HG03039 (cell line): ENCODE measurements around the gene TINAGL1.

Source experiments
- ATAC-seq: cut with Tn5 transposase; IDR thresholded peaks from one replicate; pipeline ENCODE4 v1.9.1; 2021; ENCODE audit warnings: mild to moderate bottlenecking, moderate library complexity; ENCODE audit not compliant: unreplicated experiment

TINAGL1 gene, protein sequence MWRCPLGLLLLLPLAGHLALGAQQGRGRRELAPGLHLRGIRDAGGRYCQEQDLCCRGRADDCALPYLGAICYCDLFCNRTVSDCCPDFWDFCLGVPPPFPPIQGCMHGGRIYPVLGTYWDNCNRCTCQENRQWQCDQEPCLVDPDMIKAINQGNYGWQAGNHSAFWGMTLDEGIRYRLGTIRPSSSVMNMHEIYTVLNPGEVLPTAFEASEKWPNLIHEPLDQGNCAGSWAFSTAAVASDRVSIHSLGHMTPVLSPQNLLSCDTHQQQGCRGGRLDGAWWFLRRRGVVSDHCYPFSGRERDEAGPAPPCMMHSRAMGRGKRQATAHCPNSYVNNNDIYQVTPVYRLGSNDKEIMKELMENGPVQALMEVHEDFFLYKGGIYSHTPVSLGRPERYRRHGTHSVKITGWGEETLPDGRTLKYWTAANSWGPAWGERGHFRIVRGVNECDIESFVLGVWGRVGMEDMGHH

GRCh38 chr1:31576201-31576669, at the start of gene TINAGL1:
TINAGL1 (plus strand) TSS chr1:31576515; CDS start chr1:31577149, 634 bp downstream.
- no peak for ATAC-seq

GRCh38 chr1:31529999-31530684, 46.2 kb upstream of the TINAGL1 start:
- no peak for ATAC-seq

GRCh38 chr1:31531177-31531999, 44.9 kb upstream of the TINAGL1 start:
- ATAC-seq, result no peak

DNA sequence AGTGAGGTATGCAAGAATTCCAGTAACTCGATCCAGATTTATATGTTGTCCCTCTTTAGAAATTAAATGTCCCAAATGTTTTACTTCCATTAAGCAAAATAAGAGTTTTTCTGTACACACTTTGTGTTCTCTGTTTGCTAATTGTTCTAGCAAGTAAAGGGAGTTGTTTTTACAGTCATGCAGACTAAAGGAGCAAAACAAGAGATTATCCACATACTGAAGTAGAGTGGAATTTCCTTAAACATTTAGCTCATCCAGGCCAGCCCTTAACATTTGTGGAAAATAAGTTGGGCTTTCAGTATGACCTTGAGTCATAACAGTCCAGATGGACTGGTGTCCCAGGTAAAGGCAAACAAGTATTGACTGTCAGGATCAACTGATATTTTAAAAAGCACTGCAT, 44.1 kb upstream of the TINAGL1 start:
- no peak for ATAC-seq

DNA sequence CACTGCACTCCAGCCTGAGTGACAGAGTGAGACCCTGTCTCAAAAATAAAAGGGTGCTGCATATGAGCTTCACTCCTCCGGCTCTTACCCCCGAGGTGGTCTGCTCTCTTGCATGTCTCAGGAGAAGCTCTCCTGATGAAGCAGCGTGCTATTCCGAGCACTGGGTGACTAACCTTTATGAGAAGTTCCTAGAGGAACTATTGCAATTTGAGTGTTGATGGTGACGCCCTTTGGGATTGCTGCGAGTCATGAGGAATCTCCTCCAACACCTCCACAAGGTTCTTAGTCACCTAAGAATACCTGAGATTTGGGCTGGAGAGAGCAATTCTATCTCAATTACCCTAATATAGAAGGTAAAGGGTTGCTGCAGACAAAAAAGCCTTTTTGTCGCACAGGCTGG, 40.8 kb upstream of the TINAGL1 start:
- no peak for ATAC-seq

- no peak for ATAC-seq
These were observed 37.0 kb upstream of the TINAGL1 start for GRCh38 chr1:31539329-31539728.

- no peak for ATAC-seq
These were observed 35.1 kb upstream of the TINAGL1 start for GRCh38 chr1:31541194-31541593.

DNA sequence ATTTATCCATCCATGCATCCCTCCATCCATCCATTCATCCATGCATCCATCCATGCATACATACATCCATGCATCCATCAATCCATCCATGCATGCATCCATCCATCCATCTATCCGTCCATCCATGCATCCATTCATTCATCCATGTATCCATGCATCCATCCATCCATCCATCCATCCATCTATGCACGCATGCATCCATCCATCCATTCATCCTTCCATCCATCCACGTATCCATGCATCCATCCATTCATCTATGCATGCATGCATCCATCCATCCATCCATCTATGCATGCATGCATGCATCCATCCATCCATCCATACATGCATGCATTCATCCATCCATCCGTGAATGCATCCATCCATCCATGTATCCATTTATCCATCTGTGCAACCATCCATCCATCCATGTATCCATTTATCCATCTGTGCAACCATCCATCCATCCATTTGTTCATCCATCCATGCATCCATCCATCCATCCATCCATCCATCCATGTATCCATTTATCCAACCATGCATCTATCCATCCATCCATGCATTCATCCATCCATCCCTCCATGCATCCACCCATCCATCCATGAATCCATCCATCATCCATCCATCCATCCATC, 30.3 kb upstream of the TINAGL1 start:
- ATAC-seq, result no peak

GRCh38 chr1:31548534-31548906, 27.8 kb upstream of the TINAGL1 start:
- no peak for ATAC-seq

GRCh38 chr1:31548907-31549808, 27.2 kb upstream of the TINAGL1 start:
- ATAC-seq, result peak; percentile 55

DNA sequence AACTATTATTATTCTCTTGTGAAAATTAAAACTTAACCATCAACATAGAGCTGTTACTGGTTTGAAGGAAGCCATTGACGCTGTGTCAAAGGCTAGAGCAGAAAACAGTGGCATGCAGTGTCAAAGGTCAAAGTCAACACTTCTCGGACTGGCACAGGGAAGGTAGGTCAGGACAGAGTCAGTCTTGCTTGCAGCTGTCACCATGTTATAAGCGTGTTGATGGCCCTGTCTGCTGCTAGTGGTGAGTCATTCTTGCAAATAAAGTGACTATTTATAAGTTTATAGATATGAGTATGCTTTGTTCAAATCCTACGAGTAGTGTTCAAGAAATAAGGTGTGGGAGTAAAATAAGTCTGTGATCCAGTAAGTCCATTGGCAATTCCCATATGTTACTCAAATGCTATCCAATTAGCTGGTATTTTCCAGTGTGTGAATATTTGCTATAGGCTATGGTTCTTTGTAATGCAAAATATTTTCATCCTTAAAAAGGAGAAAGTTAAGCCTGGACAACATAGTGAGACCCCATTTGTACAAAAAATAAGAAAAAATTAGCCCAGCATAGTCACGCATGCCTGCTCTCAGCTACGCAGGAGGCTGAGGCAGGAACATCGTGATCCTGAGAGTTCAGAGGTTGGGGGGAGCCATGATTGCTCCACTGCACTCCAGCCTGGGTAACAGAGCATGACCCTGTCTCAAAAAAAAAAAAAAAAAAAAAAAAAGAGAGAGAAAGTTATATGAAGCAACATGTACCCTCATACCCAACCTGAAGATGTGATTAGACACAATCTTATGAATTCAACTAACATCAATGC, 26.3 kb upstream of the TINAGL1 start:
- ATAC-seq, result peak; percentile 46

DNA sequence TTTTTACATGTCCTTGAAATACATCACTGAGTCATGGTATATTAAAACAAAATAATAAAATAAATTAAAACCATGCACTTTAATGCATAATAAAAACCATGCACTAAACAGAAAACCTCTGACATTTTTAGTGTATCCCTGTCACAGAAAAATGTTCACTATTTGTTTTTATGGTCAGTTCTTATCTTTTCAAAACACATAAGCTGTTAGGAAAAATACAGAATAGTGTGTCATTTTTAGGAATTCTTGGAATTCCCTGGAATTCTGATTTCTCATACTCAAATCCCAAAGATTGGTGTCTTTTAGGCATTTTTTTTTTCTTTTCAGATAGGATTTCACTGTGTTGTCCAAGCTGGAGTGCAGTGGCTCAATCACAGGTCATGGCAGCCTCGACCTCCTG, 25.1 kb upstream of the TINAGL1 start:
- no peak for ATAC-seq

GRCh38 chr1:31552489-31552888, 23.8 kb upstream of the TINAGL1 start:
- no peak for ATAC-seq

GRCh38 chr1:31556481-31557006, 19.8 kb upstream of the TINAGL1 start:
- no peak for ATAC-seq

- no peak for ATAC-seq
These were observed 16.6 kb upstream of the TINAGL1 start for GRCh38 chr1:31559715-31560114.

DNA sequence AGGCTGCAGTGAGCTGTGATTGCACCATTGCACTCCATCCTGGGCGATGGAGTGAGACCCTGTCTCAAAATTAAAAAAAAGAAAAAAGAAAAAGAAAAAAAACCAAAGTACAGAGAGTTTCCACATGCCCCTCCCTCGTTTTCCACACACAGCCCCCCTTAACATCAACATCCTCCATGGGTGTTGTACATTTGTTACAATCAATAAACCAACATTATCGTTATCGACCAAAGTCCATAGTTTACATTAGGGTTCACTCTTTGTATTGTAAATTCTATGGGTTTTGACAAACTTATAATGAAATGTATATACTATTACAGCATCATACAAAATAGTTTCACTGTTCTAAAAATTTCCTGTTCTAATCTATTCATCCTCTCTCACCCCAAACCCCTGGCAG, 15.9 kb upstream of the TINAGL1 start:
- ATAC-seq, result no peak

- no peak for ATAC-seq
These were observed 13.5 kb upstream of the TINAGL1 start for GRCh38 chr1:31562707-31563360.

GRCh38 chr1:31564606-31564989, 11.7 kb upstream of the TINAGL1 start:
- no peak for ATAC-seq
